OCI-LY1 (cell line): ENCODE measurements around the gene AKAP13.

Experiments used
- H2AFZ ChIP-seq: fragments of 200-600 bp; sonication (generic), shearing (Covaris generic); 2 replicates; pipeline ENCODE4 v1.6.0; 2014; ENCODE audit warnings: antibody characterized with exemption, mild to moderate bottlenecking, low read length
- H3F3A ChIP-seq: fragments of 200-600 bp; sonication (generic), shearing (Covaris generic); 2 replicates; pipeline ENCODE4 v1.6.0; 2014; ENCODE audit warnings: mild to moderate bottlenecking, antibody characterized with exemption, low read length, moderate library complexity; ENCODE audit not compliant: insufficient read depth
- H3K27ac ChIP-seq: fragments of 200-600 bp; sonication (generic); 2 replicates; pipeline ENCODE4 v1.5.1; 2014; ENCODE audit warnings: low read length, mixed run types, mild to moderate bottlenecking, low read depth; ENCODE audit not compliant: poor library complexity, severe bottlenecking
- H3K27me3 ChIP-seq: fragments of 200-600 bp; sonication (generic); 2 replicates; pipeline ENCODE4 v1.6.0; 2014; ENCODE audit warnings: antibody characterized with exemption, mild to moderate bottlenecking, low read length, moderate library complexity; ENCODE audit not compliant: insufficient read depth
- H3K36me3 ChIP-seq: fragments of 200-600 bp; sonication (generic); 2 replicates; pipeline ENCODE4 v1.6.1; 2014; ENCODE audit warnings: mild to moderate bottlenecking, antibody characterized with exemption, low read length, moderate library complexity, mixed read lengths; ENCODE audit not compliant: insufficient read depth
- H3K4me1 ChIP-seq: fragments of 200-600 bp; sonication (generic); 2 replicates; pipeline ENCODE4 v1.5.1; 2014; ENCODE audit warnings: mild to moderate bottlenecking, low read length, moderate library complexity; ENCODE audit not compliant: insufficient read depth, severe bottlenecking
- H3K4me2 ChIP-seq: fragments of 200-600 bp; sonication (generic), shearing (Covaris generic); 2 replicates; pipeline ENCODE4 v1.6.1; 2014; ENCODE audit warnings: low read length
- H3K4me3 ChIP-seq: fragments of 200-600 bp; sonication (generic); 2 replicates; pipeline ENCODE4 v1.5.1; 2014; ENCODE audit warnings: low read length, low read depth, mild to moderate bottlenecking, mixed read lengths; ENCODE audit not compliant: poor library complexity, severe bottlenecking
- H3K79me2 ChIP-seq: fragments of 200-600 bp; shearing (Covaris generic); 2 replicates; pipeline ENCODE4 v1.6.1; 2016; ENCODE audit warnings: mixed run types, low read length, mixed read lengths; ENCODE audit not compliant: insufficient read depth
- H3K9ac ChIP-seq: fragments of 200-600 bp; sonication (generic), shearing (Covaris generic); 2 replicates; pipeline ENCODE4 v1.6.1; 2014; ENCODE audit warnings: mild to moderate bottlenecking, low read length, mixed read lengths
- H3K9me2 ChIP-seq: fragments of 200-600 bp; sonication (generic), shearing (Covaris generic); 2 replicates; pipeline ENCODE4 v1.6.1; 2014; ENCODE audit warnings: low read depth, mild to moderate bottlenecking, low read length, mixed read lengths
- H3K9me3 ChIP-seq: fragments of 200-600 bp; shearing (Covaris generic); 2 replicates; pipeline ENCODE4 v1.6.1; 2014; ENCODE audit warnings: low read length, mixed read lengths
- H4K20me1 ChIP-seq: fragments of 200-600 bp; sonication (generic), shearing (Covaris generic); 2 replicates; pipeline ENCODE4 v1.6.0; 2016; ENCODE audit warnings: mild to moderate bottlenecking, low read length; ENCODE audit not compliant: insufficient read depth
- CTCF ChIP-seq: fragments of 200-600 bp; sonication (generic), shearing (Covaris generic); IDR thresholded peaks from 2 replicates; pipeline ENCODE4 v1.5.1; 2017; ENCODE audit warnings: mild to moderate bottlenecking, antibody characterized with exemption, low read length, moderate library complexity, mixed read lengths
- EZH2 ChIP-seq: fragments of 200-600 bp; sonication (generic), shearing (Covaris generic); IDR thresholded peaks from 2 replicates; pipeline ENCODE4 v1.8.0; 2017; ENCODE audit warnings: borderline replicate concordance, mixed run types, mild to moderate bottlenecking, antibody characterized with exemption, low read length, moderate library complexity, mixed read lengths

Gene AKAP13

DNA sequence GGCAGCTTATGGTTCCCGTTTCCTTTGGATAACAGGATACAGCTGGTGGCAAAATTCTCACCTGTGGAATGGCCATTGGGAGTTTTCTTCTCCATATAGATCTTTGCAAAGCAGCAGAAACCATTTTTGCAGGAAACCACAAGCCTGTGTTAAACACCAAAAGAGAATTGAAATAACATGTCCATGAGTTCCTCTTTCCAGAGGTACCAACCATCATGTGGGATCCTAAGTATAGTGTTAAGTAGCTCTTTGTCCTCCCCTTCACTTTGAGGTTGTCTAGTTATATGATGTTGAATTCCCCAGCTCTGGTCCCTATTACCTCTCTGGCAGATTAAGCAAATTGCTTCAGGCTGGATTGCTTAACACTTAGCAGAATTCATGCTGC, 94.9 kb downstream of the AKAP13 start:
- Histone ChIP-seq H3K9me3 (no peaks in the 10 kb centered on the region), H4K20me1 (no peaks in the 10 kb centered on the region), H3K27ac (peak overlapping the region; percentile 97), H3K9ac (peak overlapping the region; percentile 62), H2AFZ (no peak overlapping the region), H3K4me2 (peak overlapping the region; percentile 83), H3K4me1 (peaks cover 100% of the 10 kb centered on the region), H3K36me3 (no peaks in the 10 kb centered on the region), H3F3A (peaks cover 15% of the 10 kb centered on the region), H3K9me2 (no peaks in the 10 kb centered on the region), H3K27me3 (no peaks in the 10 kb centered on the region), H3K4me3 (peak overlapping the region; percentile 49), H3K79me2 (peaks cover 54% of the 10 kb centered on the region)
- TF ChIP-seq CTCF: no peak
- TF ChIP-seq EZH2: no peak

- H3K4me3 ChIP-seq: peak overlapping the region; percentile 49
- no peak for TF ChIP-seq CTCF
- no peak for TF ChIP-seq EZH2
These were observed 95.3 kb downstream of the AKAP13 start for GRCh38 chr15:85475711-85476110.

GRCh38 chr15:85477061-85477460, 96.7 kb downstream of the AKAP13 start:
- Histone ChIP-seq H3K9me3 (no peaks in the 10 kb centered on the region), H3K9ac (peak overlapping the region; percentile 62), H2AFZ (no peak overlapping the region), H3K27ac (peak overlapping the region; percentile 97), H4K20me1 (no peaks in the 10 kb centered on the region), H3K4me3 (peak overlapping the region; percentile 49), H3K4me1 (peaks cover 100% of the 10 kb centered on the region), H3K4me2 (peak overlapping the region; percentile 83), H3K36me3 (no peaks in the 10 kb centered on the region), H3K9me2 (no peaks in the 10 kb centered on the region), H3F3A (peaks cover 15% of the 10 kb centered on the region), H3K27me3 (no peaks in the 10 kb centered on the region), H3K79me2 (peaks cover 55% of the 10 kb centered on the region)
- TF ChIP-seq CTCF: no peak
- TF ChIP-seq EZH2: no peak

More at GRCh38 chr15:85475711-85476110, 95.3 kb downstream of the AKAP13 start:
- H3K9me3 ChIP-seq: no peaks in the 10 kb centered on the region
- H3K36me3 ChIP-seq: no peaks in the 10 kb centered on the region
- no peak overlapping the region for H2AFZ ChIP-seq
- H3F3A ChIP-seq: peaks cover 15% of the 10 kb centered on the region
- no peaks in the 10 kb centered on the region for H3K27me3 ChIP-seq
- H3K9ac ChIP-seq: peak overlapping the region; percentile 62
- H3K4me2 ChIP-seq: peak overlapping the region; percentile 83
- peak overlapping the region; percentile 97 for H3K27ac ChIP-seq
- H3K79me2 ChIP-seq: peaks cover 53% of the 10 kb centered on the region
- no peaks in the 10 kb centered on the region for H3K9me2 ChIP-seq
- peaks cover 100% of the 10 kb centered on the region for H3K4me1 ChIP-seq
- H4K20me1 ChIP-seq: no peaks in the 10 kb centered on the region
